Stimulated activated naive CD8-positive, alpha-beta T cell treated with anti-CD3 and anti-CD28 coated beads, Interleukin-15, Interleukin-2, amounts not matched to agents 100 ng/mL and 50 ng/mL, for 24 hours (primary cell): ENCODE measurements around the gene KIF3A.
A peak's percentile ranks its signal among the peaks of the same experiment; 100 is the strongest.

Experiments
- H3K27ac Mint-ChIP-seq: one replicate; pipeline ENCODE4 v1.8.0; 2021; ENCODE audit warnings: mild to moderate bottlenecking, mixed read lengths
- H3K27me3 Mint-ChIP-seq: one replicate; pipeline ENCODE4 v1.8.0; 2021; ENCODE audit warnings: mixed read lengths
- H3K36me3 Mint-ChIP-seq: one replicate; pipeline ENCODE4 v1.8.0; 2021; ENCODE audit warnings: low read depth, mixed read lengths
- H3K4me1 Mint-ChIP-seq: one replicate; pipeline ENCODE4 v1.8.0; 2021; ENCODE audit warnings: low read depth, mixed read lengths
- H3K4me3 Mint-ChIP-seq: one replicate; pipeline ENCODE4 v1.8.0; 2021; ENCODE audit warnings: mild to moderate bottlenecking, mixed read lengths
- H3K9me3 Mint-ChIP-seq: one replicate; pipeline ENCODE4 v1.8.0; 2021; ENCODE audit warnings: mixed read lengths

KIF3A gene

DNA sequence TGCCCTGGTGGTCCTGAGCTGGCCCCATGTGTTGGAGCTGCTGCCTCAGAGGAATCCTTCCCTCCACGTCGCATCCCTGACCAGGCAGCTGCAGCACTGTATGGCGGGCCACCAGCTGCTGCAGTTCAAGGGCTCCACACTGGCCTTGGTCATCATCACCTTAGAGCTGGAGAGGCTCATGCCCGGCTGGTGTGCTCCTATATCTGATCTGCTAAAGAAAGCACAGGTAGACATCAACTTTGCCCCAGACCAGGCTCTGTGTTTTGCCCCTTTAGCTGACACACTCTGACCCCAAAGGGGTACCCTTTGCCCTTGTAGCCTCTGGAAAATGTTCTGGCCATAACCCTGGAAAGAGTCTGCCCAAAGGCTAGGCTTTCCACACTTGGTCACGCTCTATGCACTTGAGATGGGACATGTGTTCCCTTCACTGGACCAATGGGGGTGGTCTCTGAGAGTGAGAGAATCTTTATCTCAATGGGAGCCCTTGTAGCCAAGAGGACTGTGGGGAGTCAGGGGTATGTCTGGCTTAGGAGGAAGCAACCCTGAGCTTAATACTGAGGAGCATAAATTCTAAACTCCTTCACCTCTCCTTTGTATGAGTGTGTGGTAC is 14.7 kb upstream of the KIF3A start:
- Mint-ChIP-seq H3K27me3 (no peaks in the 10 kb centered on the region), H3K9me3 (no peaks in the 10 kb centered on the region), H3K27ac (no peak overlapping the region), H3K4me1 (peaks cover 29% of the 10 kb centered on the region), H3K36me3 (no peaks in the 10 kb centered on the region), H3K4me3 (no peak overlapping the region)

- Mint-ChIP-seq H3K36me3 (no peaks in the 10 kb centered on the region), H3K27ac (peak overlapping the region; percentile 54), H3K27me3 (no peaks in the 10 kb centered on the region), H3K4me3 (no peak overlapping the region), H3K9me3 (no peaks in the 10 kb centered on the region), H3K4me1 (peaks cover 32% of the 10 kb centered on the region)
Measured at GRCh38 chr5:132751444-132751843, 14.1 kb upstream of the KIF3A start.

- Mint-ChIP-seq H3K36me3 (no peaks in the 10 kb centered on the region), H3K4me1 (peaks cover 32% of the 10 kb centered on the region), H3K27ac (peak overlapping the region; percentile 67), H3K27me3 (peaks cover 6% of the 10 kb centered on the region), H3K9me3 (no peaks in the 10 kb centered on the region), H3K4me3 (no peak overlapping the region)
Measured at GRCh38 chr5:132750471-132751230, 13.3 kb upstream of the KIF3A start.

DNA sequence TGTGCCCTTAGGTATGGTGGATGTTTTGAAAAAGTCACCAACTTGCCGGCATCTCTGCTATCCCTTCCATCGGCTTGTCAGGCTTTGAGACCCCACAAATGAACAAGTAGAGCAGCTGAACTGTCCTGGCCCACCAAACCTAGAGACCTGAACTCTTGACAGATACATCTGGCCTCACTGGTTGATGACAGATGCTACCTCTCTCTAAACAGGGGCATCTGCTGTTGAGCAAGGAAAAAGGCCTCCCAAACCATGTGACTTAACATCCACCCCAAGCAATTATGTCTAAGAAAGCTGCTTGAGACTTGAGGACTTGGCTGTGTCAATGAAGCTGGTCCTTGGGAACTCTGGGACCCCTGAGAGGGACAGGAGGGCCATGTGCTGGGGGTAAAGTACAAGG is 12.2 kb upstream of the KIF3A start:
- H3K4me1 Mint-ChIP-seq = peaks cover 28% of the 10 kb centered on the region
- H3K36me3 Mint-ChIP-seq = no peaks in the 10 kb centered on the region
- H3K4me3 Mint-ChIP-seq = no peak overlapping the region
- H3K9me3 Mint-ChIP-seq = no peaks in the 10 kb centered on the region
- H3K27me3 Mint-ChIP-seq = peaks cover 14% of the 10 kb centered on the region
- peak overlapping the region; percentile 18 for H3K27ac Mint-ChIP-seq

GRCh38 chr5:132748522-132749000 is 11.2 kb upstream of the KIF3A start:
- Mint-ChIP-seq H3K9me3 (no peaks in the 10 kb centered on the region), H3K4me3 (peak overlapping the region; percentile 45), H3K4me1 (peaks cover 28% of the 10 kb centered on the region), H3K27ac (no peak overlapping the region), H3K27me3 (peaks cover 14% of the 10 kb centered on the region), H3K36me3 (no peaks in the 10 kb centered on the region)

DNA sequence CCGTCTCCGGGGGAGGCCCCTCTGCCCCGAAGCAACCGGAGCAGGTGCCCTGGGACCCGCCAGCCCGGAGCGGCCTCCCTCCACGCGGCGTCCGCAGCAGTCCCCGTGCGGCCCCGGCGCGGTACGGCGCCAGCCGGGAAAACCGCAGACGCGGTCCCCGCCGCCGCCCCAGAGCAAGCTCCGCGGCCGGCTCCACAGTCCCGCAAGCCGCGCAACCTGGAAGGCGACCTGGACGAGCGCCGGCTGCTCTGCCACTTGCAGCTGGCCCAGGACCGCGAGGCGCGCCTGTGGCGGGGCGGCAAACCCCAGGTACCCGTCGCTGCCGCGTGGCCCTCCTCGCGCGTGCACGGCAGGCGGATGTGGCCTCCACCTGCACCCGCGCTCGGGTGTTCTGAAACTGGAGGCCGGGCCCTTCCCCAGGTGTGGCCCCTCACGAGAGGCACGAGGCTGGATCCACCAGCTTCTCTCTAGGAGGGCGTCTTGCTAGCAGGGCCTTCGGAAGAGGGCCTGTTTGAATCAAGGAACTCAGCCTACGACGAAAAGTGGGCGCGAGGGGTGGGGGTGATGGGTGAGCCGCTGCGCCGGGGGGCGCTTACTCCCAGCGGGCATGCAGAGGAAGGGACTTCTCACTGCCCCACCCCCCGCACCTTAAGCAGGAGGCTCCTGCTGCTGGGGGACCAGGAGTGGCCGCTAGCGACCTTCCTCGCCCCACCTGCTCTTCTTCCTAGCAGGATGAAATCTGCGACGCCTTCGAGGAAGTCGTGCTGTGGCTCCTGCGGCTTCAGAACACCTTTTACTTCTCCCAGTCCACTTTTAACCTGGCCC is 10.5 kb upstream of the KIF3A start:
- peaks cover 25% of the 10 kb centered on the region for H3K4me1 Mint-ChIP-seq
- H3K27ac Mint-ChIP-seq = no peak overlapping the region

GRCh38 chr5:132746954-132747615 is 9.7 kb upstream of the KIF3A start, which contains the start of gene CCNI2:
Gene CCNI2, plus strand, starts transcription at chr5:132747426. Its CDS starts 70 bp downstream, at chr5:132747496.
- H3K4me1 Mint-ChIP-seq = peaks cover 23% of the 10 kb centered on the region
- no peaks in the 10 kb centered on the region for H3K36me3 Mint-ChIP-seq
- peak within 1 kb of the TSS; percentile 71 for H3K4me3 Mint-ChIP-seq
- H3K27me3 Mint-ChIP-seq = peaks cover 19% of the 10 kb centered on the region
- no peaks in the 10 kb centered on the region for H3K9me3 Mint-ChIP-seq
- H3K27ac Mint-ChIP-seq = no peak within 1 kb of the TSS

More for the DNA sequence above, 10.5 kb upstream of the KIF3A start:
- Mint-ChIP-seq H3K9me3 (no peaks in the 10 kb centered on the region), H3K36me3 (no peaks in the 10 kb centered on the region), H3K27me3 (peaks cover 17% of the 10 kb centered on the region), H3K4me3 (peak overlapping the region; percentile 45)

DNA sequence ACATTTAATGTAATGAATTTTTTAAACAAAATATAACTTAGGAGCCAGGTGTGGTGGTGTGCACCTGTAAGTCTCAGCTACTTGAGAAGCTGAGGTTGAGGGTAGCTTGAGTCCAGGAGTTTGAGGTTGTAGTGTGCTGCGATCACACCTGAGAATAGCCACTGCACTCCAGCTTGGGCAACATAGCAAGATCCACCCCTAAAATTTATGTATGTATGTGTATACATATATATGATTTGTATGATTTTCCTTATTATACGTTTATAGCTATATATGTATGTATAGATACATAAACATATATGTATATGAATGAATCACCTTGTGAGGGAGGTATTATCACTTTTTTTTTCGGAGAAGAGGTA is 9.2 kb upstream of the KIF3A start:
- Mint-ChIP-seq H3K9me3 (no peaks in the 10 kb centered on the region), H3K27ac (no peak overlapping the region), H3K4me3 (peak overlapping the region; percentile 71), H3K36me3 (no peaks in the 10 kb centered on the region), H3K27me3 (peaks cover 24% of the 10 kb centered on the region), H3K4me1 (peaks cover 18% of the 10 kb centered on the region)

DNA sequence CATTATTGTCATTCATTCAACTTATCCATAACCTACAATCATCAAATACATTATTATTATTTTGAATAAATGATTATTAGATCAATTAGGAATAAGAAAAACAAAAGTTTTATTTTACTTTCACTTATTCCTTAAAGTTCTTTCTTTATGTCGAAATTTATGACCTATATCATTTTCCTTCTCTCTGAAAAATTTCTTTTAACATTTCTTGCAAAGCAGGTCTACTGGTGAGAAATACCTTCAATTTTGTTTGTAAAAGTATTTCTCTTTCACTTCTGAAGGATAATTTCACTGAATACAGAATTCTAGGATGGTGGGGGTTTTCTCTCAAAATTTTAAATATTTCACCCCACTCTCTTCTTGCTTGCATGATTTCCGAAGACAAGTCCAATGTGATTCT is 7.3 kb upstream of the KIF3A start:
- Mint-ChIP-seq H3K4me3 (no peak overlapping the region), H3K9me3 (no peaks in the 10 kb centered on the region), H3K27ac (no peak overlapping the region), H3K36me3 (no peaks in the 10 kb centered on the region), H3K4me1 (peaks cover 3% of the 10 kb centered on the region), H3K27me3 (peaks cover 28% of the 10 kb centered on the region)

DNA sequence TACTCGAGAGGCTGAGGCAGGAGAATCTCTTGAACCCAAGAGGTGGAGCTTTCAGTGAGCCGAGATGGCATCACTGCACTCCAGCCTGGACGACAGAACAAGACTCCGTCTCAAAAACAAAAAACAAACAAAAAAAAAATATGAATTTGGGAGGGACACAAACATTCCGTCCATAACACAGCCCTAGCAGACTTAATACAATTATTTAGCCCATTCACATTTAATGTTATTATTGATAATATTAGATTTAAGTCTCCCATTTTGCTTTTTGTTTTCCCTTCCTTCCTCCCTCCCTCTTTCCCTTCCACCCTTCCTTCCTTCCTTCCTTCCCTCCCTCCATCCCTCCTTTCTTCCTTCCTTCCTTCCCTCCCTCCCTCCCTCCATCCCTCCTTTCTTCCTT is 5.3 kb upstream of the KIF3A start:
- H3K9me3 Mint-ChIP-seq = no peaks in the 10 kb centered on the region
- H3K27me3 Mint-ChIP-seq = peaks cover 28% of the 10 kb centered on the region
- peaks cover 11% of the 10 kb centered on the region for H3K4me1 Mint-ChIP-seq

GRCh38 chr5:132742158-132742557 is 4.8 kb upstream of the KIF3A start:
- H3K4me1 Mint-ChIP-seq = peaks cover 14% of the 10 kb centered on the region
- no peaks in the 10 kb centered on the region for H3K36me3 Mint-ChIP-seq
- H3K27me3 Mint-ChIP-seq = peaks cover 28% of the 10 kb centered on the region
- H3K4me3 Mint-ChIP-seq = no peak overlapping the region
- H3K9me3 Mint-ChIP-seq = no peaks in the 10 kb centered on the region
- no peak overlapping the region for H3K27ac Mint-ChIP-seq

More for the DNA sequence above, 5.3 kb upstream of the KIF3A start:
- H3K4me3 Mint-ChIP-seq = no peak overlapping the region
- H3K27ac Mint-ChIP-seq = no peak overlapping the region
- H3K36me3 Mint-ChIP-seq = no peaks in the 10 kb centered on the region

- Mint-ChIP-seq H3K4me3 (no peak overlapping the region), H3K4me1 (peaks cover 27% of the 10 kb centered on the region), H3K27ac (no peak overlapping the region), H3K36me3 (no peaks in the 10 kb centered on the region), H3K9me3 (no peaks in the 10 kb centered on the region), H3K27me3 (peaks cover 14% of the 10 kb centered on the region)
Measured at GRCh38 chr5:132739232-132739631, 1.9 kb upstream of the KIF3A start.

DNA sequence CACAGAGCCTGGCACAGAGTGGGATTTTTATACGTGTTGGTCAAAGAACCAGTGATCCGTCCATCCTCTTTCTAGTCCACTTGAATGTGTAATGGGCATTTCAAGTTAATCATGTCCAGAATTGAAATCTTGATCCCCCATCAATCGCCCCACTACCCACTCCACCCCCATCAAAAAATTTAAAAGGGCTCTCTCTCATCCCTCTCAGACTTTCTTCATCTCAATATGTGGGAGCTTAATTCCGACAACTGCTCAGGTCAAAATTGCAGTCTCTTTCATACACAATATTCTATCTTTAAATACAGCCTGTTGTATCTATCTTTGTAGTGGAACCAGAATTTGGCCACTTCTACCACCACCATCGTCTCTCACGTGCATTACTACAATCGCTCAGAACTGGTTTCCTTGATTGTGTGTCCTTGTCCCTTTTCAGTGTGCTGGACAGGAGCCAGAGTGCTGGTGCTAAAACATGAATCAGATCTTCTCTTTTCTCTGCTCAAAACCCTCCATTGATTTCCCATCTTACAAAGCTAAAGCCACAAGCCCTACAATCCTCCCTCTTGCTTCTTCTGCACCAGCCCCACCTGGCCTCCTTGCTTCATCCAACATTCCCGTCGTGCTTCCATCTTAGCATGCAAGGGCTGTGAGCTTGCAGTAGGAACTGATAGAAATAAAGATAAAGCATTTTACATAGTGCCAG is 786 bp upstream of the KIF3A start:
- peaks cover 32% of the 10 kb centered on the region for H3K4me1 Mint-ChIP-seq

GRCh38 chr5:132734687-132735086 is 2.7 kb downstream of the KIF3A start:
- Mint-ChIP-seq H3K4me3 (no peak overlapping the region), H3K9me3 (no peaks in the 10 kb centered on the region), H3K27ac (no peak overlapping the region), H3K36me3 (peaks cover 10% of the 10 kb centered on the region), H3K4me1 (peaks cover 32% of the 10 kb centered on the region), H3K27me3 (no peaks in the 10 kb centered on the region)

More for the DNA sequence above, 786 bp upstream of the KIF3A start:
- Mint-ChIP-seq H3K27ac (peak overlapping the region; percentile 81), H3K9me3 (no peaks in the 10 kb centered on the region), H3K27me3 (peaks cover 14% of the 10 kb centered on the region), H3K4me3 (peak overlapping the region; percentile 85), H3K36me3 (no peaks in the 10 kb centered on the region)
